Uterus (tissue), 4 donors: Measurements from ENCODE around the gene PTCHD1. TPM values are rescaled to one million over a fixed set of nuclear protein-coding genes. Genes with fewer than 3 reads are reported as not detected.

ENCODE experiments used
- DNase-seq, 2 donors: peaks; one replicate each; pipeline ENCODE4 v3.0.0-alpha.2; 2019 to 2020
- H3K27ac ChIP-seq, 2 donors: fragments of 200-600 bp; sonication (generic); 1 replicate in 1 of 2; 2 replicates in 1 of 2; pipeline ENCODE4 v1.5.1; 2016 to 2018
- H3K27me3 ChIP-seq, 2 donors: fragments of 200-600 bp; sonication (generic); one replicate each; pipeline ENCODE4 v1.5.1; 2018 to 2019; ENCODE audit warnings: control low read depth in 1 of 2
- H3K36me3 ChIP-seq, 2 donors: fragments of 200-600 bp; sonication (generic); one replicate each; pipeline ENCODE4 v1.5.1; 2019; ENCODE audit warnings: control low read depth in 1 of 2
- H3K4me1 ChIP-seq, 2 donors: fragments of 200-600 bp; sonication (generic); one replicate each; pipeline ENCODE4 v1.5.1; 2018 to 2019; ENCODE audit warnings: control low read depth in 1 of 2
- H3K4me3 ChIP-seq, 2 donors: fragments of 200-600 bp; sonication (generic); 1 replicate in 1 of 2; 2 replicates in 1 of 2; pipeline ENCODE4 v1.5.1; 2018 to 2019; ENCODE audit warnings: mild to moderate bottlenecking in 1 of 2
- H3K9me3 ChIP-seq, 2 donors: fragments of 200-600 bp; sonication (generic); one replicate each; pipeline ENCODE4 v1.5.1; 2019; ENCODE audit warnings: control low read depth in 1 of 2
- CTCF ChIP-seq, 4 experiments: fragments of 200-600 bp in 2 of 4; fragments of 450-650 bp in 2 of 4; sonication (generic) in 2 of 4; IDR thresholded peaks; one replicate each; pipeline ENCODE4 v1.5.1; 2016 to 2019; ENCODE audit warnings: antibody characterized with exemption in 4 of 4, mild to moderate bottlenecking in 2 of 4, moderate library complexity in 1 of 4
- POLR2A ChIP-seq, 2 donors: fragments of 450-650 bp; IDR thresholded peaks; one replicate each; pipeline ENCODE4 v1.6.1; 2016; ENCODE audit warnings: antibody characterized with exemption in 2 of 2, mild to moderate bottlenecking in 1 of 2, moderate library complexity in 1 of 2
- intact Hi-C: fragments of 100-400 bp; cut with DNase I; formaldehyde crosslinking; loops from one replicate; pipeline ENCODE4 v1.15.1; 2023; ENCODE audit warnings: low total_unique reads
- total RNA-seq, 4 donors: library from RNA; depleted of rRNA in 3 of 4; stranded (reverse); fragments of >200 nt in 3 of 4; gene quantifications; one replicate each; pipeline versions ENCODE4 v1.1.0 to v1.2.4, GENCODE V29; 2014 to 2023
- donor health status: DM: yes; HTN: yes; CAD: no.

The PTCHD1 gene
- total RNA-seq = 10 to 100 TPM in 1 of 4 donors, 1 to 10 TPM in 3; 2.9 to 12.6 (median 5.3) TPM

DNA sequence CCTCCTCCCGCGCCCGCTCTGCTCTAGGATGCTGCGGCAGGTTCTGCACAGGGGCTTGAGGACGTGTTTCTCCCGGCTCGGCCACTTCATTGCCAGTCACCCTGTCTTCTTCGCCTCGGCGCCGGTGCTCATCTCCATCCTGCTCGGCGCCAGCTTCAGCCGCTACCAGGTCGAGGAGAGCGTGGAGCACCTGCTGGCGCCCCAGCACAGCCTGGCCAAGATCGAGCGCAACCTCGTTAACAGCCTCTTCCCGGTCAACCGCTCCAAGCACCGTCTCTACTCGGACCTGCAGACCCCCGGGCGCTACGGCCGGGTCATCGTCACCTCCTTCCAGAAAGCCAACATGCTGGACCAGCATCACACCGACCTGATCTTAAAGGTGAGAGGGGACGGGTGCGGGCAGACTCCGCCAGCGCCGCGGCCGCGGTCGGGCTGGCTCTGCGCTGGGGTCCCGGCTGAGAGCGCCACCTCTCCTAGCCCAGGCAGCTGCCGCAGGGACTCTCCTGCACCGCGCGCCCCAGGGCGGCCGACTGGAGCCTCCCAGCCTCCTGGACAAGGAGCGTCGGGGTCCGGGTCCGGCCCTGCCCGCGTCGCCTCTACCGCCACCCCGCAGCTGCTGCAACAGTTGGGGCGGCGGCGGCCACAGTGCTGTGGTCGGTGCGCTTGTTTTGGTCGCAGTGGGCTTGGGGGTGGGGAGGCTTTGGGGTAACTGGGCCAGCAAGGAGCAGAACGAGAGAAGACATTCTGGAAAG is at the start of gene PTCHD1:
PTCHD1 (plus strand) TSS at position 2 of the 752 bp plus-strand sequence; CDS start at position 29, 27 bp downstream.
- Histone ChIP-seq H3K4me3 (peak within 1 kb of the TSS; percentile 37), H3K27ac (peak within 1 kb of the TSS; percentile 35 to 49), H3K36me3 (no peaks in the 10 kb centered on the region), H3K27me3 (no peaks in the 10 kb centered on the region), H3K4me1 (no peaks in the 10 kb centered on the region), H3K9me3 (no peaks in the 10 kb centered on the region)
- intact Hi-C loops = no loop called here
- TF ChIP-seq CTCF (IDR thresholded peaks at IDR 0.05) (no peak), POLR2A (IDR thresholded peaks at IDR 0.05) (no peak)
- DNase-seq = no peak

DNA sequence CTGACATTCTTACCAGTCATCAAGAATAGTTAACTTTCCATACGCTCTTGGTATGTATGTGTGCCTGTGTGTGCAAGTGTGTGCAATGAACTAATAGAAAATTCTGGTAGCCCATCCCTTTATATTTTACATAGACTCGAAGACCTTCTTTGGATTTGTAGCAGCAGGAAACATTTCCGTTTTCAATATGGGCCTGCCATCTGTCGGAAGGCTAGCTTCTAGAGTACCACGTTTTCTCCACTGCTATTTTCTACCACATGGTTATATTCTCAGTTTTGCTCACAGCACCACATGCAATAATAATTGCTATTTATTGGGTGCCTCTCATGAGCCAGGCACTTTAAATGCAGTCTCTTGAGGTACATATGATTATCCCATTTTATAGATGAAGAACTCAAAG is 47.9 kb upstream of the PTCHD1 start:
- Histone ChIP-seq H3K36me3 (no peaks in the 10 kb centered on the region), H3K4me3 (no peak overlapping the region), H3K4me1 (no peaks in the 10 kb centered on the region), H3K9me3 (no peaks in the 10 kb centered on the region), H3K27ac (no peak overlapping the region), H3K27me3 (no peaks in the 10 kb centered on the region)
- no peak for TF ChIP-seq CTCF (IDR thresholded peaks at IDR 0.05)
- TF ChIP-seq POLR2A (IDR thresholded peaks at IDR 0.05) = no peak
- intact Hi-C loops = no loop called here
- DNase-seq = no peak

- Histone ChIP-seq H3K27ac (no peak overlapping the region), H3K9me3 (no peaks in the 10 kb centered on the region), H3K4me1 (no peaks in the 10 kb centered on the region), H3K4me3 (no peak overlapping the region), H3K36me3 (no peaks in the 10 kb centered on the region), H3K27me3 (no peaks in the 10 kb centered on the region)
- intact Hi-C loops = no loop called here
- no peak for DNase-seq
- TF ChIP-seq CTCF (IDR thresholded peaks at IDR 0.05) = no peak
- TF ChIP-seq POLR2A (IDR thresholded peaks at IDR 0.05) = no peak
Measured at GRCh38 chrX:23287191-23287725, 47.4 kb upstream of the PTCHD1 start.

DNA sequence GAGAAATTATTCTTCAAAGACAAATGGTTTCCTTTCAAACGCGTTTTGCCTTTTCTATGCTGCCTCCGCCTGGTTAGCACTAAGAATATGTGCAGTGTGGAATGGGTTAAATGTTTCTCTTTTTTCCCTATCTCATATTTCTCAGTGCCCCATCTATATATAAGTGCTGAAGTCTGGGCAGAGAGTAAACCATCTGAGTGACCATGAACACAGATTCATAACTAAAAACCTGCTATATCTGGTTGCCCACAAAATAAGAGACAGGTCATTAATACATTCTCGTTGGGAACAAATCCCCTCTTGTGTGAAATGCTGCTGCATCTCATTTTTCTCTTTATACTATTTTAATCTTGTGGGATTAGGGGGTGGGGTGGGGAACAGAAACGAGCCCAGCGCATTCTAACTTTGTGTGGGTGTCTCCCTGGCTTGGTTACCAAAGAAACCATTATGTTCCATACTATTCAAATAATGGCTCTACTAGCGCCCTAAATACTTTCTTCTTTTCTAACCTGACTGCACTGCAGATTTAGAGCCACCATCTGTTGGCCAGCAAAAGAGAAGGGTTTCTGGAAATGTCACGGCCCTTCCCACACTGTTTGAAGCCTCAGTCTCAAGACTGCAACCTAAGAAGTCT is 42.2 kb upstream of the PTCHD1 start:
- Histone ChIP-seq H3K4me1 (no peaks in the 10 kb centered on the region), H3K36me3 (no peaks in the 10 kb centered on the region), H3K27me3 (no peaks in the 10 kb centered on the region), H3K27ac (no peak overlapping the region), H3K9me3 (no peaks in the 10 kb centered on the region), H3K4me3 (no peak overlapping the region)
- intact Hi-C loops = no loop called here
- DNase-seq = no peak
- TF ChIP-seq CTCF (IDR thresholded peaks at IDR 0.05) (no peak), POLR2A (IDR thresholded peaks at IDR 0.05) (no peak)
